Lung (tissue), 12 donors: Measurements from ENCODE around the gene SFXN2. TPM values are rescaled to one million over a fixed set of nuclear protein-coding genes. Genes with fewer than 3 reads are reported as not detected.

Experiments used
- ATAC-seq: fragments of 200-7000 bp; cut with Tn5 transposase; one replicate; pipeline ENCODE4 v1.9.1; 2020; ENCODE audit warnings: moderate number of reproducible peaks; ENCODE audit not compliant: insufficient read depth, low FRiP score
- DNase-seq, 3 donors: peaks; one replicate each; pipeline ENCODE4 v3.0.0-alpha.2; 2013 to 2017
- H3K27ac ChIP-seq, 2 donors: one replicate each; pipeline ENCODE4 v1.5.1; 2013; ENCODE audit warnings: mild to moderate bottlenecking in 2 of 2, moderate library complexity in 2 of 2, control low read depth in 1 of 2, inconsistent platforms in 1 of 2, low read depth in 1 of 2, low read length in 1 of 2
- H3K27me3 ChIP-seq, 3 donors: one replicate each; pipeline ENCODE4 v1.5.1; 2013; ENCODE audit warnings: low read length in 2 of 3; ENCODE audit not compliant: control insufficient read depth in 3 of 3, insufficient read depth in 3 of 3
- H3K36me3 ChIP-seq, 4 donors: one replicate each; pipeline ENCODE4 v1.5.1; 2013; ENCODE audit warnings: low read length in 4 of 4, mild to moderate bottlenecking in 1 of 4, moderate library complexity in 1 of 4; ENCODE audit not compliant: control insufficient read depth in 4 of 4, insufficient read depth in 4 of 4
- H3K4me1 ChIP-seq, 5 donors: one replicate each; pipeline ENCODE4 v1.5.1; 2013; ENCODE audit warnings: low read length in 5 of 5, mild to moderate bottlenecking in 2 of 5, moderate library complexity in 1 of 5; ENCODE audit not compliant: control insufficient read depth in 5 of 5, insufficient read depth in 5 of 5
- H3K4me3 ChIP-seq: one replicate; pipeline ENCODE4 v1.5.1; 2013; ENCODE audit warnings: mild to moderate bottlenecking, control low read depth, moderate library complexity
- H3K9ac ChIP-seq, 2 donors: one replicate each; pipeline ENCODE4 v1.5.1; 2013; ENCODE audit warnings: low read length in 2 of 2, control low read depth in 1 of 2; ENCODE audit not compliant: insufficient read depth in 1 of 2
- H3K9me3 ChIP-seq, 4 donors: one replicate each; pipeline ENCODE4 v1.5.1; 2013; ENCODE audit warnings: low read length in 3 of 4, mild to moderate bottlenecking in 1 of 4, moderate library complexity in 1 of 4; ENCODE audit not compliant: control insufficient read depth in 4 of 4, insufficient read depth in 3 of 4
- WGBS, 2 donors: extraction: QIAGEN DNeasy Blood & Tissue Kit; methylation state at CpG; one replicate each; pipeline ENCODE4 v1.1.7; 2013; 5-methylcytosine and 5-hydroxymethylcytosine counted together
- polyA plus RNA-seq, 2 donors: library from polyadenylated mRNA; stranded (reverse); fragments of 200-250 nt; gene quantifications; one replicate each; pipeline ENCODE4 v1.2.1, GENCODE V29; 2013
- total RNA-seq, 2 donors: library from RNA; depleted of rRNA in 1 of 2; stranded (reverse); fragments of >200 nt in 1 of 2; gene quantifications; one replicate each; pipeline ENCODE4 v1.2.1, GENCODE V29; 2014 to 2021
- TF ChIP-seq, protein P1 (sequence below): IDR thresholded peaks from 2 replicates; pipeline ENCODE4 v1.5.1; 2012; ENCODE audit warnings: mild to moderate bottlenecking; ENCODE audit errors: control extremely low read depth, extremely low read depth
- donor health status: control.
- donor health status: control.
- donor health status: Bipolar disorder and iron deficiency.
- donor health status: healthy.
- donor health status: DM: yes; HTN: yes; CAD: no.

SFXN2 gene
- total and polyA plus RNA-seq, 4 donors = 10.8 to 27.0 (median 14.0) TPM

DNA sequence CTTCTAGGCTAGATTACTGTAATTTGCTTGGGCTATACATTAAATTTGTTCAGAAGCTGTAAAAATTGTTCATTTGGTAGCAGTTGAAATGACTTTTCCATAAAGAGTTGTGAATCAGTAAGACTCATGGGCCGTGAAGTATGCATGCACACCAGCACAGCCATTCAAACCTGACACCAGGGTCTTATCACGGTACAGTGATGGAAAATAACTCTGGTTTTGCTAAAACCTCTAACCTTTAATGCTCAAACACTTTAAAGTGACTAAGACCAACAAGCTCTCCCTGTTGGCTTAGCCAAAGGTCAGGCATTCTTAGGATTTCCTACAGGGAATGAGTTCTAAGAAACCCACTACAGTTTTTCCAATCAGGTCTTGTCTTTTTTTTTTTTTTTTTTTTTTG, 11.7 kb upstream of the SFXN2 start:
- Histone ChIP-seq H3K9ac (no peak overlapping the region), H3K27ac (no peak overlapping the region), H3K4me3 (no peak overlapping the region), H3K9me3 (no peaks in the 10 kb centered on the region), H3K36me3 (peaks cover 6 to 19% (median 8%) of the 10 kb centered on the region in 4 donors), H3K4me1 (peaks cover 0 to 5% (median 0%) of the 10 kb centered on the region in 5 donors), H3K27me3 (no peaks in the 10 kb centered on the region)
- ATAC-seq (no peak), DNase-seq (no peak)
- 88 to 93% methylated on average over 2 of the region's 2 CpGs for WGBS, 2 donors
- TF ChIP-seq, protein P1, sequence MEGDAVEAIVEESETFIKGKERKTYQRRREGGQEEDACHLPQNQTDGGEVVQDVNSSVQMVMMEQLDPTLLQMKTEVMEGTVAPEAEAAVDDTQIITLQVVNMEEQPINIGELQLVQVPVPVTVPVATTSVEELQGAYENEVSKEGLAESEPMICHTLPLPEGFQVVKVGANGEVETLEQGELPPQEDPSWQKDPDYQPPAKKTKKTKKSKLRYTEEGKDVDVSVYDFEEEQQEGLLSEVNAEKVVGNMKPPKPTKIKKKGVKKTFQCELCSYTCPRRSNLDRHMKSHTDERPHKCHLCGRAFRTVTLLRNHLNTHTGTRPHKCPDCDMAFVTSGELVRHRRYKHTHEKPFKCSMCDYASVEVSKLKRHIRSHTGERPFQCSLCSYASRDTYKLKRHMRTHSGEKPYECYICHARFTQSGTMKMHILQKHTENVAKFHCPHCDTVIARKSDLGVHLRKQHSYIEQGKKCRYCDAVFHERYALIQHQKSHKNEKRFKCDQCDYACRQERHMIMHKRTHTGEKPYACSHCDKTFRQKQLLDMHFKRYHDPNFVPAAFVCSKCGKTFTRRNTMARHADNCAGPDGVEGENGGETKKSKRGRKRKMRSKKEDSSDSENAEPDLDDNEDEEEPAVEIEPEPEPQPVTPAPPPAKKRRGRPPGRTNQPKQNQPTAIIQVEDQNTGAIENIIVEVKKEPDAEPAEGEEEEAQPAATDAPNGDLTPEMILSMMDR = no peak

DNA sequence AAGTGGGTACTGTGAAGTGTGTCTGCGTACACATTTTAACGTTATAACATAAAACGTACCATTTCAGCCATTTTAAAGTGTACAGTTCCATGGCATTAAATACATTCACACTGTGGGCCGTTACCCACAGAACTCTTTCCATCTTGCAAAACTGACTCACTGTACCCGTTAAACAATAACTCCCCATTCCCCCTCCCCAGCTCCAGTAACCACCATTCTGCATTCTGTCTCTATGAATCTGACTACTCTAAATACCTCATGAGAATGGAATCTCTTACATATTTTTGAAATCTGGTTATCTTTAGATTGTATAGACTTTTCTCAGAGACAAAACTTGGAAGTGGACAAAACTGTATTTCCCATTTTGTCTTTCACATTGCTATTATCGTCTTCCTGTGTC, 9.5 kb upstream of the SFXN2 start:
- Histone ChIP-seq H3K4me1 (peaks cover 0 to 5% (median 0%) of the 10 kb centered on the region in 5 donors), H3K27me3 (no peaks in the 10 kb centered on the region), H3K4me3 (no peak overlapping the region), H3K9me3 (no peaks in the 10 kb centered on the region), H3K9ac (no peak overlapping the region), H3K27ac (no peak overlapping the region), H3K36me3 (peaks cover 0 to 4% (median 1%) of the 10 kb centered on the region in 4 donors)
- DNase-seq = no peak
- ATAC-seq = no peak
- TF ChIP-seq, protein P1 = no peak
- 82 to 88% methylated on average over 6 of the region's 6 CpGs for WGBS, 2 donors

- ATAC-seq = no peak
Measured at GRCh38 chr10:102705531-102705930, 8.9 kb upstream of the SFXN2 start.

More at GRCh38 chr10:102705531-102705930, 8.9 kb upstream of the SFXN2 start:
- no peak for DNase-seq
- no peaks in the 10 kb centered on the region for H3K9me3 ChIP-seq
- TF ChIP-seq, protein P1 = no peak
- peaks cover 0 to 4% (median 1%) of the 10 kb centered on the region in 4 donors for H3K36me3 ChIP-seq
- no peak overlapping the region for H3K9ac ChIP-seq
- H3K27ac ChIP-seq = no peak overlapping the region
- 48 to 54% methylated on average over 2 of the region's 2 CpGs for WGBS, 2 donors
- no peaks in the 10 kb centered on the region for H3K27me3 ChIP-seq
- no peak overlapping the region for H3K4me3 ChIP-seq
- H3K4me1 ChIP-seq = peaks cover 0 to 11% (median 0%) of the 10 kb centered on the region in 5 donors
